NCI-H1417 (cell line): ENCODE data around the gene ZCCHC9.
A peak's percentile ranks its signal among the peaks of the same experiment; 100 is the strongest.
"Not testable (repeated sequence)": the region's sequence is repeated elsewhere in the genome, so short reads cannot be mapped to it uniquely, and the experiment has no call there.

Experiments used
- DNase-seq, 3 experiments: peaks; one replicate each; lab custom pipeline; 2025; lab: John Stamatoyannopoulos, UW

Gene ZCCHC9

DNA sequence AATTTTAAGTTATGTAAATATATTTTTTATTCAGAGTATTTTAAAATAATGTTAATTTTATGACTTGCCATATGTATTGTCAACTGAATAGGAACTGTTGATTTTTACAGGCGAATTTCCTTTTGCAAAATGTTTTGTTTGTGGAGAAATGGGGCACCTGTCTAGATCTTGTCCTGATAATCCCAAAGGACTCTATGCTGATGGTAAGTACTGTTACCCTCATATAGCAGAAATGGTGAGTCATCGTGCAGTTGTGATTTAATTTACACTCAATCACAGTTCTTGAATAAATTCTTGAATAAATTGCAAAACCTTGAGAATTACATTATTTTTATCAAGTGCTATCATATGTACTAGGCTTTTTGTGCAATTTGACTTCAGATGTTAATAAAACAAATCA lies 7.4 kb downstream of the ZCCHC9 start:
- DNase-seq: no peak

DNA sequence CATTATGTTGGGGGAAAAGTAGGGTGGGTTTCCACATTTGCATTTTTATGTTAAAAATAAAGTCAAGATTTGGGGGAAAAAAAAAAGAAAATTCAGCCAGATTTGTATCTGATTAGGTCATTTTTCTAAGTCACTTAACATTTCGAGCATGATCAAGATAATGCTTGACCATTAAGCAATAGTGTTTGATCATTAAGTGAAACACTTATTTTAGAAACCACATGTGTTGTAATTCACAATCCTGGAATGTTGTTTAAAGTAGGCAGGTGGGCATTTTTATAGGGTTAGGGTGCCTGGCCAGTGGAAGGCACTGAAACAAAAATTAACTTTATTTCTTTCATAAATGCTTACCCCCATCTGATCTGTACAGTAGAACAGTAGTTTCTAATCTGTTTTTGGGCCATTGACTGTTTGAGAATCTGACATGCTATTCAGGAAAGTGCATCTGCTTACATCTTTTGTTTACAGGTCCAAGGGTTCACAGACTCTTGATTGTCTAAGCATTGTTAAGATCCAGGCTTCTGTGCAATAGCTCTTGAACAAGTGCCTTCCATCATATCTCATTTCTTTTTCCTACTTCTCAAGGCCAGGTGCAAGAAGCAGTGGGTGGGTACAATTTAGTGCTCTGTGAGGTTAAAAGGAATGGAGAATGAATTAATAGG lies 9.1 kb downstream of the ZCCHC9 start:
- peak in 1 of 3 experiments; percentile 43 for DNase-seq

DNA sequence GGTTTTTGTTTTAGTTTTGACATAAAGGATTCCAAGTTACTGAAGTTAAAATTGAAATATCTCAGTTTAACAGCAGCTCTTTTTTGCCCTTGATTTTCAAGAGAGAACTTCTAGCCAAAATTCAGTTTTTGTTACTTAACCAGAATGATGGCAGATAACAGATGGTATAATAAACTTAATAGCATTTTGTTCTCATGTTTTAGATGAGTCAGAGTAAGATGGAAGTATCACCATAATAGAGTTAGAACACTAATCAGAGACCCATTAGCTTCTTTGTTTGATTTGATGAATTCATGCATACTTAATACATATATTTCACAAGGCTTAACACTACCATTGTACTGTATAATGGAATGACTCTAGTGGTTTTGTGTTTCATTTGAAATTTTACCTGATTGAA lies 11.9 kb downstream of the ZCCHC9 start:
- DNase-seq: no peak

DNA sequence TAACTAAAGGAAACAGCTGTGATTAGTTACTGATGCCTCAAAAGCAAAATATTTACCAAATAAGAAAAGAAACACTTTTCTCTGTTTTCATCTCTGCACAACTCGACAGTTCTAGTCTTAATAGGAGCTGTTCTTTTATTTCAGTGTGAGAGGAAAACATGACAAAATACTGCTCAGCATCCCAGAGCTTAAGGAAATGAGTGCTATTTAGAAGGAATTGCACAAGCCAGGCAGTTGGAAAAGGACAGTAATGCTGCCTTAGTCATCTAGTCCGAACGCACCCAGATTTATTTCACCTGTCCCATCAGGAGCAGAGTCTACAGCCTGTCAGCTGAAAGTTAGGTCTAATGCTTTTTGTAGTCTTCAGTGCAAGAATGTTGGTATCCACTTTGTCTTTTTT lies 12.3 kb downstream of the ZCCHC9 start:
- DNase-seq: no peak

DNA sequence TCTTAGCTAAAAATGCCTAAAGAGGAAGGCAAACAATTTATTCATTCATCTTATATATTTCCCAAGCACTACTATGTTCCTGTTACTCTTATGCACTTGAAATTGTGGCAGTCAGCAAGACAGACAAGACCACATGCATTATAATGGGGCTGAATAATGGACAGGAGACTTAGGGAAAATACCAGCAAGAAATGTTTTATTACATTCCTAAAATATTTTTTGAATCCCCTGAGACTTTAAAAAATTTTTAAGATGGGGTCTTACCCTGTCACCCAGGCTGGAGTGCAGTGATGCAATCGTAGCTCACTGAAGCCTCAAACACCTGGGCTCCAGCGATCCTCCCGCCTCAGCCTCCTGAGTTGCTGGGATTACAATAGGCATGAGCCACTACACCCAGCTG lies 13.2 kb downstream of the ZCCHC9 start:
- DNase-seq: no peak

DNA sequence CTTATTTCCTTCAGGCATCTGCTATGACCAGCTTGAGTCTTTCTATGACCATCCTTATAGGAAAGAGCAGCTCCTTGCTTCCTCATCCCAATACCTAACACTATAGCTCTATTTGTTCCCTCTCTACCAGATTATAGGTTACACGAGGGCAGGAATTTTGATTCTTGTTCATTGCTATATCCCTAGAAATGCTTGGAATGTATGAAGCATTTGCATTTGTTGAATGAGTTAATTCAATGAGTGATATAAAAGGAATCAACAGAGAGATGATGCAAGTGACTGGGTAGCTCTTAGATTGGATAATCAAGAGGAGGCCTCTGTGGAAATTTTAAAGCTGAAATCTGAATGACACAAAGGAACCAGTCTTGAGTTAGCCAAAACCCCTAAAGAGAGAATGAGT lies 13.9 kb downstream of the ZCCHC9 start:
- DNase-seq: no peak

DNA sequence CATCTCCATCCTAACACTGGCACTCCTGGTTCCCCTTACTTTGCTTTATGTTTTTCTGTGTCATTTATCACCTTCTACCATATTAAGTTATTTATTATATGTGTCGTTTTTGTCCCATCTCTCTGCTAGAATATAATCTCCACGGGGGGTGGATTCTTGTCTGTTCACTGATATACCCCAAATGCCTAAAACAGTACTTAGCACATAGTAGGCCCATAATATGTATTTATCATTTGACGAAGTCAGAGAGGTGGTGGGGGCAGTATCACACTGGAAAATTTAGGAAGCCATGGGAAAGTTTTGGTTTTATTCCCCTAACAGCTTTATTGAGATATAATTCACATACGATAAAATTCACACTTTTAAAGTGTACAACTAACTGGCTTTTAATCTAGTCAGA lies 14.4 kb downstream of the ZCCHC9 start:
- DNase-seq: no peak

DNA sequence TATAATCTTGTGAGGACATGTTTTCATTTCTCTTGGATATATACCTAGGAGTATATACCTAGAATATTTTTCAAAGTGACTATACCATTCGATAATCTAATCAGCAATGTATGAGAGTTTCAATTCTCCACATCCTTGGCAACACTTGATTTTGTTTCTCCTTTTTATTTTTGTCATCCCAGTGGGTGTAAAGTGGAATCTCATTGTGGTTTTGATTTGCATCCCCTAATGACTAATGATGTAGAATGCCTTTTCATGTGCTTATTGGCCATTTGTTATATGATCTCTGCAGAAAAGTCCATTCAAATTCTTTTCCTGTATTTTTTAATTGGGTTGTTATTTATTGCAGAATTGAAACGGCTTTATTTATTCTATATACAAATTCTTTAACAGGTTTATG lies 15.2 kb downstream of the ZCCHC9 start:
- no peak for DNase-seq

DNA sequence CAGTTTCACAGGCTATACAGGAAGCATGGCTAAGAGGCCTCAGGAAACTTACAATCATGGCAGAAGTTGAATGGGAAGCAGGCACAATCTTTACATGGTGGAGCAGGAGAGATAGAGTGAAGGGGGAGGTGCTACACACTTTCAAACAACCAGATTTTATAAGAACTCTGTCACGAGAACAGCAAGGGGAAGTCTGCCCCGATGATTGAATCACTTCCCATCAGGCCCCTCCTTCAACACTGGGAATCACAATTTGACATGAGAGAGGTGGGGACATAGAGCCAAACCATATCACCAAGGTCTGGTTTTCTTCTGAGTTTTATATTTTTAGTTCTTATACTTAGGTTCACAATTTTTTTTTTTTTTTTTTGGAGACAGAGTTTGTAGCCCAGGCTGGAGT lies 16.1 kb downstream of the ZCCHC9 start:
- DNase-seq: no peak

DNA sequence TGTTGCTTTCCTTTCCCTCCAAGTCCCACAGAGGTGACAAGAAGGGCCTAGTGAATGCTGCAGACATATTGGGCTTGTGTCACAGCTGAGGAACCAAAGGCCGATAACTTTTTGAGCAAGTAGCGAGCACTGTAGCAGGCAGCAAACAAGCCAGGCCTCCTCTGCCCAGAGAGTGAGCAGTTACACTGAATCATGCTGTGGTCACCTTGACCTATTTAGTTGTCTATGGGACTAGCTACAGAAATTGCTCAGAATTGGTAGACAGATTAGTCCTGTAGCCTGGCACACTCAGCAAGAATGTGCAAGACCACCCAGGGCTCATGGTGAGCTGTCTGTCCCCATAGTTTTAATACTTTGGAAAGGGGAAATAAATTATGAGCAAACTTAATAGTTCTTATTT lies 25.2 kb downstream of the ZCCHC9 start:
- no peak for DNase-seq

DNA sequence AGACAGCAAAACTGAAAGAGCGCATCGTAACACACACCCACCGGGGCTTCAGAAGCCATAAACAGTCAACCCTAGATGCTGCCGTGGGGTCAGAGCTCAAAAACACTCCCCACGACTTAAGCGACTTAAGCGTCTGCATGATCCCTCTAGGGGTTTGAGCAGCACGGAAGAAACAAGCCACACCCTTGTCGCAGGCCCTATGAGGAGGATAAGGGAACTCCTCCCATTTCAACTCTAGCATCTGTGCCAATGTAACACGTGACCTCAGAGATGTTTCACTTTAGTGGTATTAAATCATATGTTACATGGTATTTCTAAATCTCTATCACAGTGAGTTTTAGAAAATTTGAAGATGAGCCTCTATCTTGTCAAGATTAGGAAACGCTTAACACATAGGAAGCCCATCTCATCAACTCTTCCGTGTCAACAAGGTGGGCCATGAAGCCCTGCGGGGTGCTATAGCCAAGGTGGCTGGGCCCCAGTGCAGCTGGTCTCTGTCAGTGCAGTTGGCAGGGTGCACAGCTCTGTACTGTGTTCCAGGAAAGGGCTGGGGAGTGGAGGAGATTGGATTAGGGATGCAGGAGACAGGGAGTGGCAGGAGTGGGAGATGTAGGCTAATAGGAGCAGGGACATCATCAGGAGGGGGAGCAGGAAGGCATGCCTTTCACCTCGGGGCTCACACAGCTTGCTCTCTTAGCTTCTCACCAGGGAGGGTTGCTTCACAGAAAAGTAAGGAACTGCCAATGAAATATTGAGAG lies 33.1 kb downstream of the ZCCHC9 start:
- DNase-seq: no peak

DNA sequence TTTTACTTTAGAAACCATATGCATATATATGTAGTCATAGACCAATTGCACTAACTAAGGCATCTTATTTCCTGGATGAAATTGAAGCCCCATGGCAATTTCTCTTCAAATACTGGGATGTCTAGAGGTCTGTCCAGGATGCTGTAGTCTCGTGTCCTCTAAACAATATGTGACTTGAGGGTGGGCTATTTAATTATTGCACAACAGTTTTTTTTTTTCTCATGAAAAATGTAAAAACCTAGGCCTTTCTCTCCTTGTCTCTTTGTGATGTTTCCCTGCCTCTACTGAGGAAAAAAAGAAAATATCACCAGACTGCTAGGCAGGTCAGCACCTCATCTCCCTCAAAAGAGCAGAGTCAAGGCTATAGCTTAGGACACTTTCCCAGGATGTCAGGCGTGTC lies 34.6 kb downstream of the ZCCHC9 start:
- DNase-seq: no peak

DNA sequence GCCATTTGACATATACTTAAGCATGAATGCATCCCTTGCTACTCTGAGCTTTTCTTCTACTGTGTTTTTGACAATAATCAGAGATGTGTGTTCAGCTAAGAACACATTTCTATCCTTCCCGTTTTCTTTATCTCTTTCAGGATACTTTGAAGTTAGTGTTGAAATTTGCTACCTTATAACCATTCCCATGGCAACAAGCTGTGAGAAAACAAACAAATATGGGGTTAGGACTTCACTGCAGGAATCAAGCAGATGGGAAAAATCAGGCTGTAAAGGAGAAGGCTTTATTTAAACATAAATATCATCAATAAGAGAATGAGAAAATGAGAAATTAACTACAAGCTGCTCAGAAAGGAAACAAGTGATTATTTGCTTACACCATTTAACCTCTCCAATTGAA lies 35.2 kb downstream of the ZCCHC9 start:
- no peak for DNase-seq

DNA sequence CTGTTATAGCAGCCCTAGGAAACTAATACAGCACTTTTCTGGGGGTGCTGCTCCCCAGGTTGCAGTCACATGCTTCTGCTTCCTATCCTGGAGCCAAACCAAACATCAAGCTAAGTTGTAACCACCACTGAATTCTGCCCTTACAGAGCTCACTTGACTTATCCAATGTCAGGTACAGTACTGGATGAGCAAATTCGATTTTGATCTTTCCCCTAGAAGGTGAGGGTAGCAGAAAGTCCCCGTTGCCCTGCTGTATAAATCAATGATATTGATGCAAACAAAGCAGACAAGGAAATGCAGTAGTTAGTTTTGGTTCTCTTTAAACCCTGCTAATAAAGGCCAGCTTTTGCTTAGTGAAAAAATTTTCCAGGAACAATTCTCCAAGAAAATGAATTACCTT lies 36.4 kb downstream of the ZCCHC9 start:
- DNase-seq: no peak

DNA sequence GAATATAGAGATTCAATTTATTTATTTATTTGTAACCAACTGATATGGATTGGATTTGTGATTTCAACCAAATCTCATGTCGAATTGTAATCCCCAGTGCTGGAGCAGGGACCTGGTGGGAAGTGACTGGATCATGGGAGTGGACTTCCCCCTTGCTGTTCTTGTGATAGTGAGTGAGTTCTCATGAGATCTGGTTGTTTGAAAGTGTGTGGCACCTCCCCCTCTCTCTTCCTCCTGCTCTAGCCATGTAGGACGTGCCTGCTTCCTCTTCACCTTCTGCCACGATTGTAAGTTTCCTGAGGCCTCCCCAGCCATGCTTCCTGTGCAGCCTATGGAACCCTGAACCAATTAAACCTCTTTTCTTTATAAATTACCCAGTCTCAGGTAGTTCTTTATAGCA lies 36.8 kb downstream of the ZCCHC9 start:
- not testable (repeated sequence) for DNase-seq

DNA sequence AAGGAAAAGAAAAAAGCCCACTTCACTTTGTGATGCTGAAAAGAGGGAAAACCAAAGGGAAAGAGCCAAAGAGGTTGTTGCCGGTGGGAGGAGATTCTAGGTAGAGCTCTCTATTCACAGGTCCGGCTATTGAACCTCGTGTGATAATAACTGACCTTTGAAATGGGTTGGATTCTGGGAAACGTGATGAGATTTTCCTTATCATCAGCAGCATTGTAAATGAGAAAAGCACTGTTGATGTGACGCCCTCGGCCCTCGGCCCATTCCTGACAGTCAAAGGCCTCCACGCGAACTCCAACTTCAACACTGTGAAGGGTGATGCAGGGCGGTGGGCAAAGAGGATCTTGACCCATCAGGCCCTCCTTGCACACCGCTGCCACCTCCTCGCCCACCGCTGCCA lies 43.3 kb downstream of the ZCCHC9 start:
- DNase-seq: no peak

DNA sequence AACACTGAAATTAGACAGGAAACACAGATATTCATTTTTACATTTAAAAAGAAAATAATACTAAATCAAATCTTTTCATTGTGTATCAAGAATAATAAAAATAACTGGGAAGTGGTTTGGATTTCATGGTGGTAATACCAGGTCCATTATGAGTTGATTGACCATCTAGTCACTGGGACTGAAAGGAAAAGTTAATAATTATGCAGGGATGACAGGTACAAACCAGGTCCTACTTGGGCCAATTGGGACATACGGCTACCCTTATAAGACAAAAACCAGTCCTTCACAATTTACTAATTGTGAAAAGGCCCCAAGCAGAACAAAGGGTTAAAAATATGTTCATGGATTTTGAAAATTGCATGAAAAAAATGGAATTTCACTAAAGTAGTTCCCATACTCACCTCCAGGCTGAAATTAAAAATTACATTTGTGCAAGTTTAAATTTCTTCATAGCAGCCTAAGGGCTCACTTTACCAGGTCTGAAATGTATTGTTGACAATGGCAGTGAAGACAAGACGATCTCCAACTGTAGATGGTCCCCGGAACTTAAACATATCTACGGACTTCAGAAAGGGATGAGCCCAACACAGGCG lies 44.1 kb downstream of the ZCCHC9 start:
- DNase-seq: no peak

DNA sequence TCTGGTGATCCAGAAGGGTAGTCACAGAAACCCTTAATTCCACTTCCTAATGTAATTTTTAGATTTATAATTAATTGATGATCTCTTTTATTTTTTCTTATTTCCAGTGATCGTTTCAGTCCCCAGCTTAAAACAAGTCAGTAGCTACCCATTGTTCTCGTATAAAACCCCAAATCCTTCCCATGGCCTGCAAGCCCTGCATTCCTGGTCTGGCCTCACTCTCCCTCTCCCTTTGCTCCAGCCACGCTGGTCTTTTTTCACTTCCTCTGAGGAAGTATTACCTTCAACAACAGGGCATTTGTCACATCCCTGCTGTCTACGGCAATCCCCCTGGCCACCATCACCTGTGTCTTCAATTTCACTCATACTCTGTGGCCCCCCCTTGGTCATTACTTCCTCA lies 47.8 kb downstream of the ZCCHC9 start:
- no peak for DNase-seq

DNA sequence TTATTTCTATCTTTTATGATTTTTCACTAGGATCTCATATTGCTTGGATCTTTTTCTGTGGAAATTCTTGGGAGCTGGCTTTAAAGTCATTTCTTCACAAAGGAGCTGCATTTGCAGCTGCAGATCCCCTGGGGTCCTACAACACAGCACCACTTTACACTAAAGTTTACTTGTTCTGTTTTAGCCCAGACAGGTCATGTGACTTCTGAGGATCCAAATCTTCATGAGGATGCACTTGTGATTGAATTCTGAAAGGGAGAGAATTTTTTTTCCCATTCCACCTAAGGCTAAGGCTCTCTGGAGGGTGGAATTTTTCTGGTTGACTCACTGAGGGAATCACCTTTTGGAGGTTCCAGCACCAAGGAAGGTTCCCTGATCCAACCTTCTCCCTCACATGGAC lies 49.1 kb downstream of the ZCCHC9 start:
- no peak for DNase-seq

DNA sequence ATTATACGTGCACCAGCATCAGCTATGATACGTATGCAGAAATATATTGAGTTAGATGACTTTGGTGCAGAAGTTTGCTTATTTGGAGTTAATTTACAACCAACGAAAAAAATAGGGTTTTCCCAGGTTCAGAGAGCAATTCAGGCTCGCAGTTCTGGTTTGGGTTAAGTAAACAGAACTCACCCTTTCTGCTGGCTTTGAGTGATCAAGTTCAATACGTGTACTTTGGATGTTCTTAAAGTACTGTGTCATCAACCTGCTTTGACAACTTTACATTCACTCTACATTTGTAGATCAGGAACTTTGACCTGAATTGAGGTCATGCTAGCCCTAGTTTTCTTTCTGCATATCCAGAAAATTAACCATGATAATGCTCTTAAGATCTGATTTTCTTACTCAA lies 51.8 kb downstream of the ZCCHC9 start:
- DNase-seq: no peak

DNA sequence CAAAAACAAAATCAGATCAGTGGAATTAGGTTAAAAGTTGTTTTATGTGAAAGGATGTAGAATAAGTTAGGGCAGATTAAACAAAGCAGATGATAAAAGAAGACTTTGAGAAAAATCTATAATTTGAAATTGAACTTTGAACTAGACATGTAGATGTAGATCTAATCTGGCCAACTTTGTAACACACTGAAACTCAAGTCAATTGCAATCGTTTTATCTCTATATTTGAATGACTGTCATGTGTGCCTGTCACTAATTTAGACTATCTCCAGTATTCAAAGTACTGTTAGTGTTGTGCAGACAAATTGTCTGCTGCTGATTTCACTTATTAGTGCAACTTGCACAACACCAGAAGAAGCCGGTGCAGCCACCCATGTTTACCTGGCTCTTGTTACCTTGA lies 52.7 kb downstream of the ZCCHC9 start:
- DNase-seq: no peak

DNA sequence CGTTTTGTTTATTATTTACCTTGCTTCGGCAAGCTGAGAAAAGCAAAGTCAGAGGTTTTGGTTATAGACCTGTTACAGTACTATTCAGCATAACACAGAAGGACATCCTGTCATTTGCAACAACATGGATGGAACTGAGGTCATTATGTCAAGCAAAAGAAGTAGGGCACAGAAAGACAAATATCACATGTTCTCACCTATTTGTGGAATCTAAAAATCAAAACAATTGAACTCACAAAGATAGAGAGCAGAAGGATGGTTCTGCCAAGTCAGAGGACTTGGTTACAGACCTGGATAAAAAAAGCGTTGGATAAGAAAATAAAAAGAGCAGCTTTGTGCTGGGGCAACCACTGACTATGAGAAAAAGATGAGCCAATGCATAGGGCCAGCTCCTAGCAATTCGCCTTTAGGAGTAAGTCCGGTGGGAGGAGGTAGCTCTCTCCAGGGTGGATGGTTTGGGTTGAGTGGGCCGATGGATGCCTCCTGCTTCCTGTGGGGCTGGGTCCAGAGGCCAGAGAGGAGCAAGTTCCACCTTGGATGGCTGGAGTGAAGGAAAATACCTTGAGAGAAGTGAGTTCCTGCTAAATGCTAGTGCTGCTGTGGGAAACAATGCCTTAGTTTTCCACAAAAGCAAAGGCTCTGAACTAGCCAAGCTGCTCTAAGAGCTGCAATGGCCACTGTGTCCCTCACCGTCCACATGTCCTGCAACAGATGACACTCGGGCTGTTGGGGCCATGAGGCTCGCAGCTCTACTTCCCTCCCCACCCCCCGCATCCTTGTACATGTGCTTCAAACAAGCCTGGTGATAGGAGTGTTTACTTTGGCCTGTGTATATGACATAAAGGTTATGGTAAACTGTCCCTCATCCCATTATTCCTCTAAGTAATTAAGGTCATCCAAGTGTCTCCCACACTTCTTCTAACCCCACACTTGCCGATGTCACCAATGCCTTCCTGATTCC lies 54.2 kb downstream of the ZCCHC9 start:
- no peak for DNase-seq
